ENCODE measurements around the gene TNFRSF18.
"Not testable (repeated sequence)": the region's sequence is repeated elsewhere in the genome, so short reads cannot be mapped to it uniquely, and the experiment has no call there.

TNFRSF18 gene

DNA sequence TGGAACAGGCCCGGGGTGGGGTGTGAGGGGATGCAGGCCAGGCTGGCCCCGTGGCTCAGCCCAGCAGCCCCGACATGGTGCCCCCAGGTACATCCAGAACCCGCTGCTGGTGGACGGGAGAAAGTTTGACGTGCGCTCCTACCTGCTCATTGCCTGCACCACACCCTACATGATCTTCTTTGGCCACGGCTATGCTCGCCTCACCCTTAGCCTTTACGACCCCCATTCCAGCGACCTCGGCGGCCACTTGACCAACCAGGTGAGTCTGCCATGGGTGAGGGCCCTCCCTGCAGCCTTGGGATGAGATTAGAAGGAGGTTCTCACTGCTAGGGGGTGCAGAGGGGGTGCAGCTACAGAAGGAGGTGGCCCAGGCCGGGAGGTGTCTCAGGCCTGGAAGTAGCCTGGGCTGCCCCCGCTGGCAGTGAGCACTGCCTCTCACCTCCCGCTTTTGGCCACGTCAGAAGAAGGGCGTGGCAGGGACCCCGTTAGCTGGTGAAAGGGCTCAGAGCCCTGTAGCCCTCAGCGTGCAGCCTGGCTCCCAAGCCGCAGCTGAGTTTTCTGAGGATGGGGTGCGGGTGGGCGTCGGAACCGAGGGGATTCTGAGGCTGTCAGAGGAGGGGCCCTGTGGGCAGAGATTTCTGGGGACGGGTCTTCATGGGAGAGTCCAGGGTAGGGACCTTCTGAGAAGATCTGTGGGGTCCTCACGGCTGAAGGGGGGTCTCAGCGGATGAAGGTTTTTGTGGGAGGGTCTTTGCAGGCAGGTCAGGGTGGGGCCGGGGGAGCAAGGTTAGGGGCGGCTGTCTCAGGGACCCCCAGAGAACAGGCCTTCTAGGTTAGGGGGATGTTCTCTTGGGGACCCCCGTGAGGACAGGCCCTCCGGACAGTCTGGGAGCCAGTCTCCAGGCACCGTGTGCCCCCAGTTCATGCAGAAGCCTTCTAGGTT lies 22.3 kb downstream of the TNFRSF18 start:
- in situ Hi-C loops (cut with HindIII; ENCODE audit: low pct_ligation_motif_present, low pct_unique_long_range_greater_than_20kb, low sequenced_read_pairs) = no loop called here
- no peak for DNase-seq

GRCh38 chr1:1183221-1183747 lies 23.1 kb downstream of the TNFRSF18 start:
- in situ Hi-C loops (cut with HindIII; ENCODE audit: low pct_ligation_motif_present, low pct_unique_long_range_greater_than_20kb, low sequenced_read_pairs) = no loop called here
- no peak for DNase-seq

DNA sequence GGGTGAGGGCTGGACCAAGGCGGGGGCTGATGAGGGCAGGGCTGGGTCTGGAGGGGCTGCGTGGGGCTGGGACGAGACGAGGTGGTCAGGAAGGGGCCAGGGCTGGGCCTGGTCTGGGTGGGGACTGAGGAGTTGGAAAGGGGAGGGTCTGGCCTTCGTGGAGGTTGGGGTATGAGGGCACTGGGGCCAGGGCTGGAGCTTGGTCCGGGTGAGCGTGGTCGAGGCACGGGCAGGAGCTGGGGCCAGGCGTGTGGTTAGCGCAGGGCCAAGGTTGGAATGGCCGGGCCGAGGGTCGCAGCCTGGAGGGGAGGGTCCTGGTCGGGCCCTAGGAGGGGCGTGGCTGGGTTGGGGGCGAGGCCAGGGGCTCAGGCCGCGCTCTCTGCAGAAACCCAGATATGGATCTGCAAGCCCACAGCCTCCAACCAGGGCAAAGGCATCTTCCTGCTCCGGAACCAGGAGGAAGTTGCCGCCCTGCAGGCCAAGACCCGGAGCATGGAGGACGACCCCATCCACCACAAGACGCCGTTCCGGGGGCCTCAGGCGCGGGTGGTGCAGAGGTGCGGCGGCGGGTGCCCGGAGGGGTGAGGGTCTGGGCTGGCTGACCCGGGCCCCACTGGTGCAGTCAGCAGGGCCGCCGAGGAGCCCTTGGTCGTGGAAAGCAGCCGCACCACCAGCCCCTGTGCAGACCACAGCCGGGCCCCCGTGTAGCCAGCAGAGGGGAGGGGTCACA lies 23.7 kb downstream of the TNFRSF18 start:
- in situ Hi-C loops (cut with HindIII; ENCODE audit: low pct_ligation_motif_present, low pct_unique_long_range_greater_than_20kb, low sequenced_read_pairs) = no loop called here
- DNase-seq = no peak

DNA sequence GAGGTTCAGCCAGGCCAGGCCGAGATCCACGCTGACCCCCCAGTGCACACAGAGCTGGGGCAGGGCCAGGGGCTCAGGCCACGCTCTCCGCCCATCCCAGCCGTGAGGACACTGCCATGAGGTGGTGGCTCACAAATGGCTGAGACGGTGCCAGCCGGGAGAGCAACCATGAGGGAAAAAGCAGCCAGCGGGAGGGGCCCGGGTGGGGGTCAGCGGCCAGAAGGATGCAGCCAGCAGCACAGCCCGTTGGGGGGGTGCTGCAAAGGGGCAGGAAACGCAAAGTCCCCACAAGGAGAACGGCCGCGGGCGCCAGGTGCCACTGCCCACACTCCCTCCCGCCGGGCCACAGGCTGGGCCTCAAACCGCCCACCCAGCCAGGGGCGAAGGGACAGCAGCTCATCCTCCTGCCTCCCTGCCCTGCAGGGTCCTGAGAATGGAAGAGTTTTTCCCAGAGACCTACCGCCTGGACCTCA lies 24.4 kb downstream of the TNFRSF18 start:
- in situ Hi-C loops (cut with HindIII; ENCODE audit: low pct_ligation_motif_present, low pct_unique_long_range_greater_than_20kb, low sequenced_read_pairs) = no loop called here
- DNase-seq = no peak

- in situ Hi-C loops (cut with HindIII; ENCODE audit: low pct_ligation_motif_present, low pct_unique_long_range_greater_than_20kb, low sequenced_read_pairs) = no loop called here
- DNase-seq = no peak
These were observed 25.1 kb downstream of the TNFRSF18 start for GRCh38 chr1:1181129-1181937.

DNA sequence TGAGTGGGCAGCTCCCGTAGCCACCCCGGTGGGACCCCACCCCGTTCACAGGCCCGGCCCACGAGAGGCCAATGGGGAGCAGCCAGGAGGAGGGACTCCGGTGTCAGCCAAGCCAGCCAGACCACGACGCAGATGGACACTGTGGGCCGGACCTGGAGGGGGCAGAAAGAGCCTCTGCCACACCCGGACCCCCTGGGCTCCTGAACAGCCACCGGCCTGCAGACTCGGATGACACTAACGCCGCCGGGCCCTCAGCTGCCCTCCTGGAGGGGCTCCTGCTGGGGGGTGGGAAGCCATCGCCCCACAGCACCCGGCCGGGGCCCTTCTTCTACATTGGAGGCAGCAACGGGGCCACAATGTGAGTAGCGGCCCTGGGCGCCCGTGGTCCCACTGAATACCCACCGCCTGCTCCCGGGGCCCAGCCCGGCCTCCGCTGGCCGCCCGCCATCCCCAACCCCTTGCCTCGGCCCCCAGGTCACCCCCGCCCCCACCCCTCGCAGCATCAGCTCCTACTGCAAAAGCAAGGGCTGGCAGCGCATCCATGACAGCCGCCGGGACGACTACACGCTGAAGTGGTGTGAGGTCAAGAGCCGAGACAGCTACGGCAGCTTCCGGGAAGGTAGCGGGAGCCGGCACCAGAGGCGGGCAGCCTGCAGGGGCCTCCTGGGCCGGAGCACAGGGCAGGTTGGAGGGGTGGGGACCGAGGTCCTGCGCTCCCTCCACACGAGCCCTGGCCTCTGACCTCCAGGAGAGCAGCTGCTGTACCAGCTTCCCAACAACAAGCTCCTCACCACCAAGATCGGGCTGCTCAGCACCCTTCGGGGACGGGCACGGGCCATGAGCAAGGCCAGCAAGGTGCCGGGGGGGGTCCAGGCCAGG lies 26.2 kb downstream of the TNFRSF18 start:
- in situ Hi-C loops (cut with HindIII; ENCODE audit: low pct_ligation_motif_present, low pct_unique_long_range_greater_than_20kb, low sequenced_read_pairs) = no loop called here
- DNase-seq = no peak

DNA sequence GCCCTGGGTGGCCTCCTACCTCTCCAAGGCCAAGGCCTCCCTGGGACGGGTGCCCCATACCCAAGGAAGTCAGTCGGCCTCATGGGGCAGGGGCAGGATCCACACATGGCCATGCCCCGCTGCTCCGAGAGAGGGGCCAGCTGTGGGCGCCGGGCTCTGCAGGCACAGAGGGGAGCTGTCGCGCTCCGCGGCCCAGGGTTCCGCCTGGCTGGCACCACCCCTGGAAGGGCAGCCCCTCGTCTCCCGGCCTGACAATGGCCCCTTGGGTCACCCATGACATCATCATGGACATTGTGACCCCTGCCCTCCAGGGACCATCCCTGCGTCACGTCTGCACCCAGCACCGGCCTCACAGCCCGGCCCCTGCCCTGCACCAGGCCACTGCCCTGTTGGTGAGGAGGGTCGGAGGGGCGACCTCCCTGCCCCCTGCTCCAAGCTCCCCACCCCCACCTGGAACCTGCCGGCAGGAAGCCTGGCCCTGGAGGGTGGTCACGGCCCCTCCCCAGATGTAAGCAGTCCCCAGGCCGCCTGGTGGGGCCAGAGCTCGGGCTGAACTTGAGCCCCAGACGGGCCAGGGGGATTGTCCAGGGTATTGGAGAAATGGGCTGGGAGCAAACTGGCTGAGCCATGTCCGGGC lies 26.9 kb downstream of the TNFRSF18 start:
- in situ Hi-C loops (cut with HindIII; ENCODE audit: low pct_ligation_motif_present, low pct_unique_long_range_greater_than_20kb, low sequenced_read_pairs) = no loop called here
- no peak for DNase-seq

GRCh38 chr1:1178794-1179331 lies 27.5 kb downstream of the TNFRSF18 start:
- DNase-seq = no peak
- in situ Hi-C loops (cut with HindIII; ENCODE audit: low pct_ligation_motif_present, low pct_unique_long_range_greater_than_20kb, low sequenced_read_pairs) = no loop called here

- in situ Hi-C loops (cut with HindIII; ENCODE audit: low pct_ligation_motif_present, low pct_unique_long_range_greater_than_20kb, low sequenced_read_pairs) = no loop called here
- DNase-seq = no peak
These were observed 28.8 kb downstream of the TNFRSF18 start for GRCh38 chr1:1177452-1178206.

DNA sequence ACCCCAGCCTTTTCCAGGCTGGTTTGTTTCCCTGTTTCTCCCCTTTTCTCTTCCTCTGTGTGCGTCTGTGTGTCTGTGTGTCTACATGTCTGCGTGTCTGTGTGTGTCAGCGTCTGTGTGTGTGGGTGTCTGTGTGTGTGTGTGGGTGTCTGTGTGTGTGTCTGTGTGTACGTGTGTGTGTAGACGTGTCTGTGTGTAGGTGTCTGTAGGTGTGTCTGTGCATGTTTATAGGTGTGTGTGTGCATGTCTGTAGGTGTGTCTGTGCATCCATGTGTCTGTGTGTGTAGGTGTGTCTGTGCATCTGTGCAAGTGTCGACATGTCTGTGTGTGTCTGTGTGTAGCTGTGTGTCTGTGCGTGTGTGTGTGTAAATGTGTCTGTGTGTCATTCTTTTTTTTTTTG lies 29.5 kb downstream of the TNFRSF18 start:
- DNase-seq = no peak
- in situ Hi-C loops (cut with HindIII; ENCODE audit: low pct_ligation_motif_present, low pct_unique_long_range_greater_than_20kb, low sequenced_read_pairs) = no loop called here

GRCh38 chr1:1176063-1176761 lies 30.2 kb downstream of the TNFRSF18 start:
- in situ Hi-C loops (cut with HindIII; ENCODE audit: low pct_ligation_motif_present, low pct_unique_long_range_greater_than_20kb, low sequenced_read_pairs); DNase-seq: not testable (repeated sequence)

DNA sequence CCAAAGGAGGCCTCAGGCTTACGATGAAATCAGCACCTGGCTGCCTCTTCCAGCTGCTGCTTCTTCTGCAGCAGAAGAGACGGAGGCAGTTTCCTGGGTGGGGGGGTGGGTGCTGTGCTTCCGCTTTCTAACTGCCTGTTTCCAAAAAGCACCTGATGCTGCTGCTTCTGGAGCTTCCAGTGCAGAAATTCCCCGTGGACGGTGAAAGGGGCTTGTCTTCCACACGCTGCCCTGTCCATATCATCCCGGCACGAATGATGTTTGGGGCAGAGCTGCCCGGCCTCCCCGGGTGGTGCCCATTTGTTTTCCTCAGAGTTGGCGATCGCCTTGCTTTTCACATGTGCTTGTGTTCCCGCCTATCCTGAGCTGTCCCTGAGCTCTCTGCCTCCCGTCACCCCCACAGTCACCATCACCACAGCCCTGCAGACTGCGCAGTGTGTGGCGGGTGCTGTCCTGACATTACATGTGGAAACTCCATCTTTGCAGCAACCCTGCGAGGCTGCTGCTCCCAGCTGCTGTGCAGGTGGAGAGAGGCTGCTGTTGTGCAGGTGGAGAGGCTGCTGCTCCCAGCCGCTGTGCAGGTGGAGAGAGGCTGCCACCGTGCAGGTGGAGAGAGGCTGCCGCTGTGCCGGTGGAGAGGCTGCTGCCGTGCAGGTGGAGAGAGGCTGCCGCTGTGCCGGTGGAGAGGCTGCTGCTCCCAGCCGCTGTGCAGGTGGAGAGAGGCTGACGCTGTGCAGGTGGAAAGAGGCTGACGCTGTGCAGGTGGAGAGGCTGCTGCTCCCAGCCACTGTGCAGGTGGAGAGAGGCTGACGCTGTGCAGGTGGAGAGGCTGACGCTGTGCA lies 30.9 kb downstream of the TNFRSF18 start:
- no peak for DNase-seq
- in situ Hi-C loops (cut with HindIII; ENCODE audit: low pct_ligation_motif_present, low pct_unique_long_range_greater_than_20kb, low sequenced_read_pairs) = no loop called here

DNA sequence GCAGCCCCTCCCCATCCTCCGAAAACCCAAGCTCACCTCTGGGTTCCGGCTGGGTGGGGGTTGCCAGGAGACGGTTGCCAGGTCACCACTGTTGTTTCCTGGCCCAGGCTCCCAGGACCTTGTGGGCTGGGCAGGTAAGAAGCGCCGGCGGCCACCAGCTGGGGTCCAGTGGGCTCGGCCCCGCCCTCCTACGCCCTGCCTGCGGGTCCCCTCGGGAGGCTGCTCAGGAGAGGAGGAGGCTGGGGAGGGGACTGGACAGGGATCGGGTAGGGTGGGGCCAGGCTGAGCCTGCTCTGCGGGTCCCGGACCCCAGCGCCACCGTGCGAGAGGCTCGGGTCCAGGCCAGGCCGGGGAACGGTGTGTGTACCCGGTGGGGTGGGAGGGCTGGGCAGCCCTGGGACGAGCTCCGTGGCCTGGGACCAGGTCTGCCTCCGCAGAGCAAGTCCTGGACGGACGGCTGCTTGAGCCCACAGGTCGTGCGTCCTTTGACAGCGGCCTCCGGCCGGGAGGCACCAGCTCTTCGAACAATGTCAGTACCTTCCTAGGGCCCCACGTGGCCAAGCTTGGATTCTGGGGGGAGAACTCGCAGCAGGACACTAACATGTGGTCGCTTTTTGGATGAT lies 32.5 kb downstream of the TNFRSF18 start, which contains the start of gene TTLL10:
Gene TTLL10, plus strand, starts transcription at position 88 of the 623 bp plus-strand sequence. CDS start 5,336 bp downstream, outside the sequence.
- in situ Hi-C loops (cut with HindIII; ENCODE audit: low pct_ligation_motif_present, low pct_unique_long_range_greater_than_20kb, low sequenced_read_pairs) = no loop called here
- DNase-seq = no peak

DNA sequence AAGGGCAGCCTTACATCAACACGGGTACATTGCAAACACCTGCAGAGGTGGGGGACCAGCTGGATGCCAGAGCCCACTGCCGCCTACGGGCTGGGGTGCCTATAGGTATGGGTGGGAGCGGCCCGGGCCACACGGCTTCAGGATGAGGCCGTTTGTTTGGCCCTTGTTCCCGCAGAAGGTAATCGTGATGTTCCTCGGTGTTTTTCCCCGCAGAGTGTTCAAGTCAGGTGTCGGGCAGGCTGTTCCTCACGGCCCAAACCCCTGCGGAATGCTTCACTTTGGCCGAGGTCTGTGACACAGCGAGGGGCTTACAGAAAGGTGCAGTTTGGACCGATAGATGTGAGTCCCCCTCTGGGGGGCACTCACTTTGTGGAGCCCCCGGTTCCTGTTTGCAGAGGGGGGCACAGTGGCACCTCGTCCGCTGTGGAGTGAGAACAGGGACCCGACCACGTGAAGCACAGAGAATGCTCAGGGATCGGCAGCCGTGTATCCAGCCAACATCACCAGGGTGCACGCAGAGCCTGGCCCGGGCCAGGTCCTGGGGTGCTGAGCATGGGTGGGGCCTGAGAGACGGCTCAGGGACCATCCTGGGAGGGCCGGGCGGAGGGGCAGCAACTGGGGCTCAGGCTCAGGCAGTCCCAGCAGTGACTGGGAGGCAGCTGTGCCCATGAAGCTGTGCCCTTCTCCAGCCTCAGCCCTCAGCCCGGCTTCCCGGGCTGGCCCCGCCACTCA lies 33.2 kb downstream of the TNFRSF18 start:
- no peak for DNase-seq
- in situ Hi-C loops (cut with HindIII; ENCODE audit: low pct_ligation_motif_present, low pct_unique_long_range_greater_than_20kb, low sequenced_read_pairs) = no loop called here
